PC-3 (cell line): ENCODE measurements around the gene STING1.

Source experiments
- EZH2 ChIP-seq: fragments of 300-600 bp; sonication (generic); IDR thresholded peaks from one replicate; pipeline ENCODE4 v1.6.1; 2017; ENCODE audit warnings: antibody characterized with exemption, mild to moderate bottlenecking, low read length; ENCODE audit not compliant: unreplicated experiment
- TF ChIP-seq, protein P1 (sequence below): fragments of 300-600 bp; sonication (generic); conservative IDR thresholded peaks from 2 replicates; pipeline ENCODE4 v1.5.1; 2017; ENCODE audit warnings: antibody characterized with exemption, low read depth, mild to moderate bottlenecking, low read length

DNA sequence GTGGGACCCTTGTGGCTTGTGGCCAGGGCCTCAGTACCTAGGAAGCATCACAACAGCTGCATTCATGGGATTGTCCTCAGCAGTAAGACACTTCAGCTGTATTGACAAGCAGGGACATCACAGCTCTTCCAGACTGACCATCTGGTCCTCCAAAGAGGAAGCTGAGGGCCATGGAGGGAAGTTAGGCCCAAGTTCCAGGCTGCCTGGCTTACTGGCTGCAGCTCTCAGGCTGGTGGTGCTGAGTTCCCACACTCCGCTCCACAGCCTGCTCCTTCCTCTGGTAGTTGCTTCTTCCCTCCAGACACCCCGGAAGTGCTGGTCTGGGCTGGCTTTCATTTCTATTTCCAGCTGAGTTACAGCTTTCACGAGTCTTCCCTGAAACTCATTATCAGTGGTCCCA is 5.7 kb upstream of the STING1 start:
- no peak for TF ChIP-seq EZH2
- TF ChIP-seq, protein P1, sequence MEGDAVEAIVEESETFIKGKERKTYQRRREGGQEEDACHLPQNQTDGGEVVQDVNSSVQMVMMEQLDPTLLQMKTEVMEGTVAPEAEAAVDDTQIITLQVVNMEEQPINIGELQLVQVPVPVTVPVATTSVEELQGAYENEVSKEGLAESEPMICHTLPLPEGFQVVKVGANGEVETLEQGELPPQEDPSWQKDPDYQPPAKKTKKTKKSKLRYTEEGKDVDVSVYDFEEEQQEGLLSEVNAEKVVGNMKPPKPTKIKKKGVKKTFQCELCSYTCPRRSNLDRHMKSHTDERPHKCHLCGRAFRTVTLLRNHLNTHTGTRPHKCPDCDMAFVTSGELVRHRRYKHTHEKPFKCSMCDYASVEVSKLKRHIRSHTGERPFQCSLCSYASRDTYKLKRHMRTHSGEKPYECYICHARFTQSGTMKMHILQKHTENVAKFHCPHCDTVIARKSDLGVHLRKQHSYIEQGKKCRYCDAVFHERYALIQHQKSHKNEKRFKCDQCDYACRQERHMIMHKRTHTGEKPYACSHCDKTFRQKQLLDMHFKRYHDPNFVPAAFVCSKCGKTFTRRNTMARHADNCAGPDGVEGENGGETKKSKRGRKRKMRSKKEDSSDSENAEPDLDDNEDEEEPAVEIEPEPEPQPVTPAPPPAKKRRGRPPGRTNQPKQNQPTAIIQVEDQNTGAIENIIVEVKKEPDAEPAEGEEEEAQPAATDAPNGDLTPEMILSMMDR, result no peak
